ENCODE results near the gene BMPR1A.

DNA sequence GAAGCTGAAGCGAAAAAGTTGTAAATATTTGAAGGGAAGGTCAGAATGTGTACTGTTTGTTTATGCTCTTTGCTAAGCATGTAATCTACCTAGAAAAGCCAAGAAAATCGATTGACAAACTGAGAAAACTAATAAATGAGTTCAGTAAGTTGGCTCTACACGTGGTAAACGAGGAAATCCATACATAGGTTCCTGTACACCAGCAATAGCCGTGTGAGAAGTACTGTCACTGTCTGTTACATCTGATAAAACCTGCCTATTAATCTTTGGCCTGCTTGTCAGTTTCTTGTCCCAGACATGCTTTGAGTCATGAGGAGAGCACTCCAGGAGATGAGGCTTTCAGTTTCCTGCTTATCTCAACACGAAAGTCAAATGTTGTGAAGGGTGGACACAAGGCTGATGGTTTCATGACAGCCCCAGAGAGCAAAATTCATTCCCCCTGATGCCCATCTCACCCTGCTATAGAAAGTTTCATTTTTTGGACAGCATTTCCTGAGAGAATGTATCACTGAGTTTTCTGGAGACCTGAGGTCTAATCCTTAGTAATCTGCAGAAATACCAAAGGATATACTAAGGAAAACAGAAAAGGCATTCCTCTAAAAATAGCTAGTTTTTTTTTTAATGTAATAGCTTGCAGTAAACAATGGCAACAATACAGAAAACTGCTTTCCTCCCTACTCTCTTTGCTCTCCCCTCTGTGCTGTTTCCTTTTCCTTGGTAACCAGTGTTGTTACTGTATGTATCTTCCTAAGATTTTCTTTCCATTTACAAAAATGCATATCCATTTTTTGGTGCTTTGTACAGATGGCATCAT lies 18.8 kb downstream of the BMPR1A start:
- peak; percentile 42 for TF ChIP-seq POLR2A (IDR thresholded peaks at IDR 0.05; ENCODE audit: low read length)
- TF ChIP-seq GATA1 (IDR thresholded peaks at IDR 0.05; ENCODE audit: low read depth, low read length) = no peak
